ENCODE measurements around the gene NR4A2.
"Not testable (repeated sequence)": the region's sequence is repeated elsewhere in the genome, so short reads cannot be mapped to it uniquely, and the experiment has no call there.

Gene NR4A2

GRCh38 chr2:156320486-156321098 is 11.9 kb downstream of the NR4A2 start:
- DNase-seq: no peak

GRCh38 chr2:156319811-156320485 is 12.6 kb downstream of the NR4A2 start:
- DNase-seq: no peak

- DNase-seq: no peak
Observed at GRCh38 chr2:156317631-156318030, 14.9 kb downstream of the NR4A2 start.

- DNase-seq: no peak
Observed at GRCh38 chr2:156311976-156312375, 20.5 kb downstream of the NR4A2 start.

- no peak for DNase-seq
Observed at GRCh38 chr2:156310773-156311172, 21.7 kb downstream of the NR4A2 start.

- no peak for DNase-seq
Observed at GRCh38 chr2:156309917-156310316, 22.6 kb downstream of the NR4A2 start.

GRCh38 chr2:156309167-156309566 is 23.4 kb downstream of the NR4A2 start:
- no peak for DNase-seq

- DNase-seq: no peak
Observed at GRCh38 chr2:156306821-156307220, 25.7 kb downstream of the NR4A2 start.

- no peak for DNase-seq
Observed at GRCh38 chr2:156305121-156305520, 27.4 kb downstream of the NR4A2 start.

- no peak for DNase-seq
Observed at GRCh38 chr2:156300337-156300736, 32.2 kb downstream of the NR4A2 start.

GRCh38 chr2:156294945-156295580 is 37.5 kb downstream of the NR4A2 start:
- DNase-seq: no peak

GRCh38 chr2:156293382-156293781 is 39.1 kb downstream of the NR4A2 start:
- not testable (repeated sequence) for DNase-seq

- DNase-seq: no peak
Observed at GRCh38 chr2:156279446-156280150, 52.9 kb downstream of the NR4A2 start.

All from stimulated activated CD4-positive, alpha-beta T cell treated with anti-CD3 and anti-CD28 coated beads, Interleukin-4, amount 100 ng/mL, for 24 hours (primary cell).